G401 (cell line): ENCODE results near the gene ARRDC1. TPM values are rescaled to one million over a fixed set of nuclear protein-coding genes. Genes with fewer than 3 reads are reported as not detected.

Experiments
- DNase-seq: peaks from one replicate; pipeline ENCODE4 v3.0.0-alpha.2; 2015; ENCODE audit warnings: low spot score
- in situ Hi-C: cut with HindIII; loops from 2 replicates; pipeline ENCODE4 v1.10.0; 2016; ENCODE audit warnings: low sequenced_read_pairs, mixed read lengths
- total RNA-seq: library from RNA; depleted of rRNA; stranded (reverse); fragments of >200 nt; shearing (Covaris generic); gene quantifications from 2 replicates; pipeline ENCODE4 v1.2.3, GENCODE V29; 2014

ARRDC1 gene
- total RNA-seq, 1 experiment from 2014 or later, result 30.5 TPM

DNA sequence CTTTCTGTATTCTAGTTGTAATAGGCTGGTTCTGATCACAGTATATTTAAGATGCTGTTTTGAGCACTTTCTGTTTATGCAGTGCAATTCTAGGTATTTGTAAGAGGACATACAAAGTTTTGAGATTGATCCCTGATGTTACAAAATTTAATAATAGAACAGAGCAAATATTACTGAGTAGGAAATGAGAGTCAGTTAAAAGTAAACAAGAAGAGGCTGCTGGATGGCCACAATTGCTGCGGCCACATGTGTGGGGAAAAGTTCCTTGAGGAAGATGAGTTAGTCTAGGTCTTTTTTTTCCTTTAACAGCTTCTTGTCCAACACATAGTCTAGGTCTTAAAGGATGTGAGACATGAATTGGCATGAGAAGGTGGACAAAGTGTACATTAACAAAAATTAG, 24.6 kb downstream of the ARRDC1 start:
- DNase-seq, result no peak
- in situ Hi-C loops, result no loop called here

DNA sequence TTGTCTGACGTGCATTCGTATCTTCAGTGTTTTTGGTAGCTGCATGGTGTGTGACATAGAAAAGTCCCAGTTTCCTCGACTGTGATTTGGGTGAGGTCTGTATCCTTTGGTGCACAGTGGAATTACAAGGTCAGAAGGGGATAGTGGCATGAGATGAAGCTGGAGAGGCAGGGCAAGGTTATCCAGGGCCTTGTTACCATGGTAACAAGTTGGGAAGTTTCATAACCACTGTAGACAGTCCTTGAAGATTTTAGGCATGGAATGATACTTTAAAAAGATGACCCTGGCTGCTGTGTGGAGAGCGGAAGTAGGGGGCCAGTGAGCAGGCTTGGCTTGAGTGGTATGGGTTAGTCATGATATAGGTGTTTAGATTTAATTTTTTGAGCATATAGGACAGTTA, 25.2 kb downstream of the ARRDC1 start:
- in situ Hi-C loops, result no loop called here
- no peak for DNase-seq

DNA sequence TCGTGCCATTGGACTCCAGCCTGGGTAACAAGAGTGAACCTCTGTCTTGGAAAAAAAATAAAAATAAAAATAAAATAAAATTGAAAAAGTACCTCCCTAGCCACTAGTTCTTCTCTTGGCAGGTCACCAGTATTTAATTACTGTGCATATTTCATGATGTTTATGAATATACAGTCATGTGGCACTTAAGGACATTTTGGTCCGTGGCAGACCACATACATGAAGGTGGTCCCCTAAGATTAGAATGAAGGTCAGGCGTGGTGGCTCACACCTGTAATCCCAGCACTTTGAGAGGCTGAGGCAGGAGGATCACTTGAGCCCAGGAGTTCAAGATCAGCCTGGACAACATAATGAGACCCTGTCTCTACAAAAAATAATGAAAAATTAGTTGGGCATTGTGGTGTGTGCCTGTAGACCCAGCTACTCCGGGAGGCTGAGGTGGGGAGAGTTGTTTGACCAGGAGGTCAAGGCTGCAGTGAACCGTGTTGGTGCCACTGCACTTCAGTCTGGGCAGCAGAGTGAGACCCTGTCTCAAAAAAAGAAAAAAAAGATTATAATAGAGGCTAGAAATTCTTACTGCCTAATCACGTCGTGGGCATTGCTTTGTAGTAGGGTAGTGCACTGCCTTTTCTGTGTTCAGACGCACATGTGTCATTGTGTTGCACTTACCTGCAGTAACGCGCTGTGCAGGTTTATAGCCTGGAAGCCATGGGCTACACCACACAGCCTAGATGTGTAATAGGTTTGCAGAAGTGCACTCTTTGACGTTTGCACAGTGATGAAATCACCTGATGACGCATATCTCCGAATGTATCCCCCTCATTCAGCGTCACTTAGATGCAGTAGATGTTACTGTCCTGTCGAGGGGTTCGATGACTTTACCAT, 26.1 kb downstream of the ARRDC1 start:
- in situ Hi-C loops, result no loop called here
- no peak for DNase-seq

DNA sequence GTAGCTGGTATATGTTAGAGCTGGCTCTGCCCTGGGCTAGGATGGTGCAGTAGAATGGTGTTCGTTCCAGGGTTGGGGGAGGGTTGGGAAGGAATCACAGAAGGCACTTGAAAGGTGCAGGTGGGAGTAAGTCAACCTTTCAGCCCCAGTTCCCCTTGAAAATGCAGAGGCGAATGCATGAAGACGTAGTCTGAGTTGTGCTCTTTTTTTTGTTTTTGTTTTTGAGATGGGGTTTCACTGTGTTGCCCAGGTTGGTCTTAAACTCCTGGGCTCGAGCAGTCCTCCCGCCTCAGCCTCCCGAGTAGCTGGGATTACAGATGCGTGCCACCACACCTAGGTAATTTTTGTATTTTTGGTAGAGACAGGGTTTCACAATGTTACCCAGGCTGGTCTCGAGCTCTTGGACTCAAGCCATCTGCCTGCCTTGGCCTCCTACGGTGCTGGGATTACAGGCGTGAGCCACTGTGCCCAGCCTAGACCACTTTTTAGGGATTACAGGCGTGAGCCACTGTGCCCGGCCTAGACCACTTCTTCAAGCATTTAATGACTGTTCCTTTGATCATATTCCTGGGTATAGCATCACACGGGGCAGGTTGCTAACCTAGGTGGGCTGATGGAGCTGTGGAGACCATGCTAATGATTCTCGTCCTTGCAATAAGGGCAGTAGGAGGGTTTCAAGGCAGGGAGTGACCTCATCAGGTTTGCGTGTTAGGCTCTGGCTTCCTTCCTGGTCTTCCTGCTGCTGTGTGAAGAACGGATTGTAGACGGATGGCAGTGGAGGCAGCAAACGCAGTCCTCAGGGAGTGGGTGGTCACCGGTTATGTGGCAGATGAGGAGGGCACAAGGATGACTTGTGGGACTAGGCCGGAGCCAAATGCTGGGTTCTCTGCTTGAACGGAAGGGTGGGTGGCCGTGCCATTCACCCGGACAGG, 27.0 kb downstream of the ARRDC1 start:
- peak; percentile 56 for DNase-seq
- in situ Hi-C loops, result no loop called here

DNA sequence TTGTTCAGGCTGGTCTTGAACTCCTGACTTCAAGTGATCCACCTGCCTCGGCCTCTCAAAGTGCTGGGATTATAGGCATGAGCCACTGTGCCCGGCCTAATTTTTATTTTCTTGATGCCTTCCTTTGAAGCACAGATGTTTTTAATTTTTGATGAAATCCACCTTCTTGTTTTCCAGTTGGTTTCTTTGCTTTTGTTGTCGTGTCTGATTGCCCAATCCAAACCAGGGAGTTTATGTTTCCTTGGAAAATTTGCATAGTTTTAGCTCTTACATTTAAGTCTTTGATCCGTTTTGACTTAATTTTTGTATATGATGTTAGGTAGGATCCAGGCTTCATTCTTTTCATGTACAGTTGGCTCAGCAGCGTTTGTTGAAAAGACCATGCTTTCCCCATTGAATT, 28.5 kb downstream of the ARRDC1 start:
- in situ Hi-C loops, result no loop called here
- no peak for DNase-seq

DNA sequence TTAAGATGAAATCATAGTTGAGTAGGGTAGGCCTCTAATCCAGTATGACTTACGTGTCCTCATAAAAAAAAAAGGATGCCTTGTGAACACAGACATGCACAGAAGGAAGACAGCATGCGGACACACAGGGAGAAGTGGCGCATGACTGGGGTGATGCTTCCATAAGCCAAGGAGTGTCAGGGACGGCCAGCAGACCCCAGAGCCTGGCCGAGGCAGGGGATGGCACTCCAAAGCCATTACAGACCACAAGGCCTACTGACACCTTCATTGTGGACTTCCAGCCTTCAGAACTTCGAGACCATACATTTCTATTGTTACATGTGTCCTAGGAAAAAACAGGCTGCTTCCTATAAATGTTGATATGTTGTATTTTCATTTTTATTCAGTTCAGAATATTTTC, 33.2 kb downstream of the ARRDC1 start:
- in situ Hi-C loops, result no loop called here
- no peak for DNase-seq

DNA sequence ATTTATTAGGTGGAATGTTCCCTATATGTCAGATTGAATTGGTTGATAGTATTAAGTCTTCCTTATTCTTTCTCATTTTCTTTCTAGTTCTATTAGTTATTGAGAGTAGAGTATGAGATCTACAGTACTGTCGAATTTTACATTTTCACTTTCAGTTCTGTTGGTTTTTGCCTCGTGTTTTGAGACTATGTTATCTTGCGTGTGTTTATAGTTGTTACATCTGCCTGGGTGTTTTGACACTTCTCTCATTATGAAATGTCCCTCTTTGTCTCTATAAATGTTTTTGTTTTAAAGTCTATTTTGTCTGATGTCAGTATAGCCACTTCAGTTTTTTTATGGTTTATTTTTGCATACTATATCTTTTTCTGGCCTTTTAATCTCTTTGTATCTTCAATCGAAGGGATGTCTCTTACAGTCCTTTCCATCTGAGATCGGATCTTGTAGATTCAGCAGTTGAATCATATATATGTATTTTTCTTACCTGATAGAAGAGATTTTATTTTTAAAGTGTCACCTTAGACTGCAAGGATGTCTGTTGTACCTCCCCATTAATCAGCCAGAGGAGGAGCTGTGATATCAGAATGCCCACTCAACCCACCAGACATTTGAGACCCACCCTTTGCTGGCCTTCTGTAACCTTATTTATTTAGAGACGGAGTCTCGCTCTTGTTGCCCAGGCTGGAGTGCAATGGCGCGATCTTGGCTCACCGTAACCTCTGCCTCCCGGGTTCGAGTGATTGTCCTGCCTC, 34.0 kb downstream of the ARRDC1 start:
- in situ Hi-C loops, result no loop called here
- DNase-seq, result no peak

DNA sequence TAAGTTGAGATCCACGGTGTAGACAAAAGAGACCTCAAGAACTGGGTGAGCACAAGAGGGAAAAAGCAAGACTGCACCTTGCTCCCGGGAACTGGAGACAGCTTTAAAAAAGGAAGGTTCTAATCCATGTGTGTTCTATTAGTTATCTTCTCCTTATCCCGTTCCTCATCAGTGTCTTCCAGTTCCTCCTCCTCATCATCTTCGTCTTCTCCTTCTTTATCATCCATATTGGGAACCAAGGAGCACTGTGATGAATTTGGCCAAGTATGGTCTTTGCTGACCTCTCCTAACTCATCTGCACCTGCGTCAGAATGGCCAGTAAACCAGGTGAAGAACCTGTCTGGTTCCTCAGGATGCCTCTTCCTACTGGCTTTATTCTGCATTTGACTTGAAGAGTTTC, 35.4 kb downstream of the ARRDC1 start:
- in situ Hi-C loops, result no loop called here
- DNase-seq, result no peak

DNA sequence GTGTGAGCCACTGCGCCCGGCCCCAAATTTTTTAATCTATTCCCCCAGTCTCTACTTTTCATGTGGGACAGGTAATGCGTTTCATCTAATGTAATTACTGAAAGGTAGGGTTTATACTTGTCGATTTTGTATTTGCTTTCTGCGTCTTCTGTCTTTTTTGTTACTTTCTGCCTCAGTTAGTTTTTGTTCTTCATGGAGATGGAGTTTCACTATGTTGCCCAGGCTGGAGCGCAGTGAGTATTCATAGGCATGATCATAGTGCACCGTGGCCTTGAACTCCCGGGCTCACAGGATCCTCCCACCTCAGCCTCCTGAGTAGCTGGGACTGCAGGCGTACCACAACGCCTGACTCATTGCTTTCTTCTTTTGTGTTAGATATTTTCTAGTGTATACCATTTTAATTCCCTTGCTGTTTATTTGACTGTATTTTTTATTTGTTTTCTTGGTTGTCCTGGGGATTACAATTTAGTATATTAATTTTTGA, 36.7 kb downstream of the ARRDC1 start:
- no peak for DNase-seq
- in situ Hi-C loops, result no loop called here

DNA sequence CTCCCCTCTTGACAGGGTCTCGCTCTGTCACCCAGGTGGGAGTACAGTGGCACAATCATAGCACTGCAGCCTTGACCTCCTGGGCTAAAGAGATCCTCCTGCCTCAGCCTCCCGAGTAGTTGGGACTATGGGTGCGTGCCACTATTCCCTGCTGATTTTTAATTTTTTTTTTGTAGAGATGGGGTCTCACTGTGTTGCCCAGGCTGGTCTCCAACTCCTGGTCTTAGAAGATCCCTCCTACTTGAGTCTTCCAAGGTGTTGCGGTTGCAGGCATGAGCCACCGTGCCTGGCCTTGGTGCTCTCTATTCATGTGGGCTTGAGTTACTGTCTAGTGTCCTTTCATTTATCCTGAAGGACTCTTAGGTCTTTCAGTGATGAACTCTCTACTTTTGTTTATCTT, 37.4 kb downstream of the ARRDC1 start:
- no peak for DNase-seq
- in situ Hi-C loops, result no loop called here

DNA sequence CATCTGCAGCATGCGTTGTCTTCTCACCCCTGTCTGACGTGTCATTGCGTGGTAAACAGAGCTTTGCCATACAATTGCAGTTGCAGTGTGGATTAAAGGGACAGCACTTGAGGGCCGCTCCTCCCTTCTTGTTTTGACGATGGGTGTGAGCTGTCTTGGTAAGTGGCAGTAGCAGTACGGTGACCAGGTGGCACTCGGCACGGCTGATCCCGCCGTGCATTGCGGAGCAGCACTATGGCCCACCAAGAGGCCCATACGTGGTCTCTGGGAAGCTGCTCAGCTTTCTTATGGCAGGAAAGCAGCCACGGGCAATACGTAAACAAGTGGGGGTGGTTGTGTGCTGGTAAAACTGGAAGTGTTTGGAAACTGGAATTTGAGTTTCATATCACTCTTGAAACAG, 38.4 kb downstream of the ARRDC1 start:
- DNase-seq, result no peak
- in situ Hi-C loops, result no loop called here

DNA sequence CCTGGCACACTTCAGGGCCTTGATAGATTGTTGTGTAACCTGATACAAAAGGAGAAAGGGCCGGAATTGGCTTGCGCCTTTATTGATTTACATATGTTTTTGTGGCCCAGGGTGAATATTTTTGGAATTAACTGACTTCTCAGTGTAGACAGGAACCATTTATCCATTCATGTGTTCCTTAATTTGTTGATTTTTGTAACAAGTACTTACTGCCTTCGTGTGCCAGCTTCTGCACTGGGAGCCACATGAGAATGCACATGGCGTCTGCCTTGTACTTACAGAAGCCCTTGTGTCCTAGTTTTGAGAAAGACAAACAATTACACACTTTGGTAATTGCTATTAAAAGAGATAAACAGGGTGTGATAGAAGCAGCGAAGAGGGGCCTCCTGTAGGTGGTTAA, 39.7 kb downstream of the ARRDC1 start:
- DNase-seq, result no peak
- in situ Hi-C loops, result no loop called here

DNA sequence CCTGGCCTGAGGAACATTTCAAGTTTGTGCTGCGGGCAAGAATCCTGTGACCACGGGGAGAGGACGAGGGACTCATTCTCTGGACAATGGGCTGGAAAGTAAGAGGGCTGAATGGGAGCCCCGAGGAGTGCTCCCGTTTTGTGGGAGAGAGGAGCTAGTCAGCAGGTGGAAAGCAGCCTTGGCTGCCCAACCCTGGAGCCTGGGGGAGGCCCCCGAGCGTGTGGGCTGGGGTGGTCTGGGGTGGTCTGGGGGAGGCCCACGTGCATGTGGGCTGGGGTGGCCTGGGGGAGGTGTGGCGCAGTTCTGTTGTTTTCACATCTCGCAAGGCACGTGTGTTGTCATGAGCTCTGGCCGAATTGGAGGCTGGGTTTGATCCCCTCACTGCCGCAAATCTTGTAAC, 40.9 kb downstream of the ARRDC1 start:
- in situ Hi-C loops, result no loop called here
- no peak for DNase-seq

DNA sequence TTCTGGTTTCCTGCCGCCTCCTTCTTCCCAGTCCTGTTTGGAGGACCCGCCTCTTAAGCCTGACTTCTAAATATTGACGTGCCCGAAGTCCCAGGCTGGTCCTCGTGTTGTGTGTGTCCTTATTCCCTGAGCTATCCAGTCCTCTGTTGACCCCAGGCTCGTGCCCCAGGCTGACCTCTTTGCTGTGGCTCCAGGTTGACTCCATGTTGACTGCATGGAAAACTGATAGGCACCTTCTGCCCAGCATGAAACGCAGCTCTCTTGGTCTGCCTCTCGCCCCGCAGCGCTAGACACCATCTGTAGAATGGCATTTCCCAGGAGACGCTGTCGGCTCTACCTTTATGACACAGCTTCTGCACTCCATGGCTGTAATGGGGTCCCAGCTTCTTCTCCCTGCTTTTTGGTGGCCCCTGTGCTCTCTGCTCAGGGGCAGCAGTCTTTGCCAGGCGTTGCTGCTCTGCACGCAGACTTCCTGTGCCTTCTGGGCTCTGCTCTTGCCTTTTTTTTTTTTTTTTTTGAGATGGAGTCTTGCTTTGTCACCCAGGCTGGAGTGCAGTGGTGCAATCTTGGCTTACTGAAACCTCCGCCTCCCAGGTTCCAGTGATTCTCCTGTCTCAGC, 41.7 kb downstream of the ARRDC1 start:
- DNase-seq, result no peak
- in situ Hi-C loops, result no loop called here

DNA sequence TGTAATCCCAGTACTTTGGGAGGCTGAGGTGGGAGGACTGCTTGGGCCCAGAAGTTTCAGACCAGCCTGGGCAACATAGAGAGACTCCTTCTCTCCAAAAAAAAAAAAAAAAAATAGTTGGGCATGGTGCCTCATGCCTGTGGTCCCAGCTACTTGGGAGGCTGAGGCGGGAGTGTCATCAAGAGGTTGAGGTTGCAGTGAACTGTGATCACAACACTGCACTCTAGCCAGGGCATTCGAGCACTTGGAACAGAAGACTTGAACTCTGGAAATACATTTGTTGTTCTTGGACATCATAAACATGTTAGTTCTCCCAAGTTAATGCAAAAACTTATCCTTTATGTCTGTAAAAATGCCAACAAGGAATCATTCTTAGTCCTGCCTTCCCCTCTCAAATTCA, 42.9 kb downstream of the ARRDC1 start:
- DNase-seq, result no peak
- in situ Hi-C loops, result no loop called here

DNA sequence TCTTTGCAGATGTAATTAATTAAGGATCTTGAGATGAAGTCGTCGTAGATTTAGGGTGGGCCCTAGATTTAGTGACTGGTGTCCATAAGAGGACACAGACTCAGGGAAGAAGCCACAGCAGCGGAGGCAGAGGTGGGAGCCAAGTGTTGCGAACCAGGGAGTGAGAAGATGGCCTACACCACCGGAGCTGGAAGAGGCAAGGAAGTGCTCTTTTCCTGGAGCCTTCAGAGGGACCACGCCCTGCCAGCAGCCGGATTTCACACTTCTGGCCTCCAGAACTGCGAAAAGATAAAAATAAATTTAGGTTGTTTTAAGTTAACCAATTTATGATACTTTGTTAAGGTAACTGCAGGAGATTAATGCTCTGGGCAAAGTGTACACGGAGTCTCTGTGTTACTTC, 44.1 kb downstream of the ARRDC1 start:
- in situ Hi-C loops, result no loop called here
- no peak for DNase-seq

DNA sequence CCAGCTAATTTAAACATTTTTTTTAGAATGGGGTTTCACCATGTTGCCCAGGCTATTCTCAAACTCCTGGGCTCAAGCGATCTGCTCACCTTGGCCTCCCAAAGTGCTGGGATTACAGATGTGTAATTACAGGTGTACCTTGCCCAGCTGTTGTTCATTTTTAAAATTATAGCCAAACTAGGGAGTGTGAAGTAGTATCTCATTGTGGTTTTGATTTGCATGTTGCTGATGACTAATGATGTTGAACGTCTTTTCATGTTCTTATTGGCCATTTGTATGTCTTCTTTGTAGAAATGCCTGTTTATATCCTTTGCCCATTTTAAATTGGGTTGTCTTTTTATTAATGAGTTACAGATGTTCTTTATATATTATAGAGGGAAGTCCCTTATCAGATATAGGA, 44.8 kb downstream of the ARRDC1 start:
- in situ Hi-C loops, result no loop called here
- no peak for DNase-seq

DNA sequence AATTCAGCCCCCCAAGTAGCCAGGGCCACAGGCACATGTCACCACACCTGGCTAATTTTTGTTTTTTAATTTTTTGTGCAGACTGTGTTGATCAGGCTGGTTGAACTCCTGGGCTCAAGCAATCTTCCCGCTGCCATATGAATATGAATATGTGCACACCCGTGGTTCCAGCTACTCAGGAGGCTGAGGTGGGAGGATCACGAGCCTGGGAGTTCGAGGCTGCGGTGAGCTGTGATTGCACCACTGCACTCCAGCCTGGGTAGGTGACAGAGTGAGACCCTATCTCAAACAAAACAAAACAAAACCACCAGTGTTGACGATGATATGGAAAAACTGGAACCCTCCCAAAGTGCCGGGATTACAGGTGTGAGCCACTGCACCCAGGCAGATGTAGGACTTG, 45.3 kb downstream of the ARRDC1 start:
- no peak for DNase-seq
- in situ Hi-C loops, result no loop called here

DNA sequence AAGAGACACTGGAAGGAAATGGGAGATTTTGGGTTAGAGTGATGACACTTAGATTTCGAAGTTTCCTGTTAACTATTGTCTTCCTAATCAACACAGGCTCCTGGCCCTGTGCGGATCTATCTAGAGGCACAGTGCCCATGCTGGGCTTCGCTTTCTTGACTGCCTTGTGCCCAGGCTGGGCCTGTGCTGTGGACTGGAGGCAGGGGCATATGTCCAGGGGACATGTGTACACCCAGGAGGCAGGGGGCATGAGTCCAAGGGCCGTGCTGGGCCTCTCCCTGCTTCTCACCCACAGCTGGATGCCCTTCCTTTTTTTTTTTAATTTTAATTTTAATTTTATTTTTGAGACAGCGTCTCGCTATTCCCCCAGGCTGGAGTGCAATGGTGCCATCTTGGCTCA, 50.9 kb downstream of the ARRDC1 start:
- in situ Hi-C loops, result no loop called here
- DNase-seq, result no peak
